Fibroblast of mammary gland (primary cell): Measurements from ENCODE around the gene RASGRP4.

Experiments
- DNase-seq: peaks from one replicate; pipeline ENCODE4 v3.0.0-alpha.2; 2010; ENCODE audit warnings: low read depth
- H3K4me3 ChIP-seq: 2 replicates; pipeline ENCODE4 v1.5.1; 2011; ENCODE audit warnings: low read depth, mild to moderate bottlenecking, low read length, moderate library complexity; ENCODE audit not compliant: control insufficient read depth
- CTCF ChIP-seq: conservative IDR thresholded peaks from 2 replicates; pipeline ENCODE4 v1.5.1; 2011; ENCODE audit warnings: low read depth, low read length, inconsistent platforms; ENCODE audit not compliant: control insufficient read depth, insufficient read depth

The RASGRP4 gene

GRCh38 chr19:38392707-38393308 is 33.2 kb downstream of the RASGRP4 start:
- no peak overlapping the region for H3K4me3 ChIP-seq
- peak; percentile 61 for DNase-seq
- TF ChIP-seq CTCF, result no peak

GRCh38 chr19:38391911-38392464 is 34.0 kb downstream of the RASGRP4 start:
- TF ChIP-seq CTCF, result no peak
- no peak overlapping the region for H3K4me3 ChIP-seq
- DNase-seq, result no peak

GRCh38 chr19:38389957-38390924 is 35.8 kb downstream of the RASGRP4 start:
- TF ChIP-seq CTCF, result no peak
- DNase-seq, result no peak
- peak overlapping the region; percentile 85 for H3K4me3 ChIP-seq

GRCh38 chr19:38389101-38389925 is 36.7 kb downstream of the RASGRP4 start:
- TF ChIP-seq CTCF, result no peak
- DNase-seq, result peak; percentile 81
- H3K4me3 ChIP-seq, result peak overlapping the region; percentile 85

- no peak for TF ChIP-seq CTCF
- H3K4me3 ChIP-seq, result peak within 1 kb of the TSS; percentile 85
- no peak for DNase-seq
Measured at GRCh38 chr19:38388349-38389100, 37.5 kb downstream of the RASGRP4 start, which contains the start of gene SPRED3. TSS of gene SPRED3 (plus strand) at chr19:38388697. CDS start at chr19:38390303, 1,606 bp downstream.
